GM21529 (cell line): ENCODE results near the gene A2ML1.
"Not testable (repeated sequence)": the region's sequence is repeated elsewhere in the genome, so short reads cannot be mapped to it uniquely, and the experiment has no call there.

Source experiments
- ATAC-seq: cut with Tn5 transposase; IDR thresholded peaks from one replicate; pipeline ENCODE4 v1.9.1; 2021; ENCODE audit not compliant: unreplicated experiment

A2ML1 gene

GRCh38 chr12:8822298-8822697 is at the start of gene A2ML1:
Gene A2ML1 (plus strand): TSS chr12:8822621. CDS start chr12:8822652, 31 bp downstream.
- ATAC-seq: no peak

- no peak for ATAC-seq
Measured at GRCh38 chr12:8773461-8773860, 49.0 kb upstream of the A2ML1 start.

- no peak for ATAC-seq
Measured at GRCh38 chr12:8779281-8779680, 43.1 kb upstream of the A2ML1 start.

- no peak for ATAC-seq
Measured at GRCh38 chr12:8779862-8780261, 42.6 kb upstream of the A2ML1 start.

DNA sequence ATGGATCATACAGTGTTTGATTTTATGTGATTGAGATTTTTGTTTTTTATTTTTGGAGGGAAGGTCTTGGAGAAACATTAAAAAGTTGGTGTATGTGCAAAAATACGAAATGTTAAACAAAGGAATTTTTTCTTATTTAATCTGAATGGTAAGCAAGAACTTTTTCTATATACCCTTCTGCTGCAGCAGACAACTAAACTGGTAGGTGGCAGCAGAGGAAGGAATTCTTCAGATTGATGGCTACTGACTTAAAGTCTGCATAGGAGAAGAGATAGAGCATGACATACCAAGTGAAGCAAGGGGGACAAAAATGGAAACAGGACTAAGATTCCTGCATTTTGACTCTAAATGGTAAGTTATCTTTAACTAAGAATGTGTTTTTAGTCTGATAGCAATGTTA is 42.0 kb upstream of the A2ML1 start:
- no peak for ATAC-seq

- no peak for ATAC-seq
Measured at GRCh38 chr12:8781381-8782127, 40.9 kb upstream of the A2ML1 start.

GRCh38 chr12:8784290-8784888 is 38.0 kb upstream of the A2ML1 start:
- no peak for ATAC-seq

- no peak for ATAC-seq
Measured at GRCh38 chr12:8785499-8785898, 36.9 kb upstream of the A2ML1 start.

DNA sequence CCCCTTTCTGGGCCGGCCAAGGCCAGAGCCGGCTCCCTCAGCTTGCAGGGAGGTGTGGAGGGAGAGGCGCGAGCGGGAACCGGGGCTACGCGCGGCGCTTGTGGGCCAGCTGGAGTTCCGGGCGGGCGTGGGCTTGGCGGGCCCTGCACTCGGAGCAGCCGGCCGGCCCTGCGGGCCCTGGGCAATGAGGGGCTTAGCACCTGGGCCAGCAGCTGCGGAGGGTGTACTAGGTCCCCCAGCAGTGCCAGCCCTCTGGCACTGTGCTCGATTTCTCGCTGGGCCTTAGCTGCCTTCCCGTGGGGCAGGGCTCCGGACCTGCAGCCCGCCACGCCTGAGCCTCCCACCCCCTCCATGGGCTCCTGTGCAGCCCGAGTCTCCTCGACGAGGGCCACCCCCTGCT is 35.2 kb upstream of the A2ML1 start:
- ATAC-seq: not testable (repeated sequence)

DNA sequence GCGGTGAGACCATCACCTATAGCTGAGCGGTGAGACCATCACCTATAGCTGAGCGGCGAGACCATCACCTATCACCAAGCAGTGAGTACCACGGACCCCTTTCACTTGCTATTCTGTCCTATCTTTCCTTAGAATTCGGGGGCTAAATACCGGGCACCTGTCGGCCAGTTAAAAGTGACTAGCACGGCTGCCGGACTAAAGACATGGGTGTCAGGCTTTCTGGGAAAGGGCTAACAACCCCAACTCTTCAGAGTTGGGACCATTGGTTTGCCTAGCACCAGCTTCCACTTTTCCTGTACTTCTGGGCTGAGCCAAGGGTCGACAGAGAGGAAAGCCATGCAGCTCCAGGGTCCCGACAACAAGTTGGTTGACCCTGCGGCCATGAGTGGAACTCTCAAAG is 33.7 kb upstream of the A2ML1 start:
- not testable (repeated sequence) for ATAC-seq

- not testable (repeated sequence) for ATAC-seq
Measured at GRCh38 chr12:8789341-8790013, 32.9 kb upstream of the A2ML1 start.

- not testable (repeated sequence) for ATAC-seq
Measured at GRCh38 chr12:8793226-8793625, 29.2 kb upstream of the A2ML1 start.

DNA sequence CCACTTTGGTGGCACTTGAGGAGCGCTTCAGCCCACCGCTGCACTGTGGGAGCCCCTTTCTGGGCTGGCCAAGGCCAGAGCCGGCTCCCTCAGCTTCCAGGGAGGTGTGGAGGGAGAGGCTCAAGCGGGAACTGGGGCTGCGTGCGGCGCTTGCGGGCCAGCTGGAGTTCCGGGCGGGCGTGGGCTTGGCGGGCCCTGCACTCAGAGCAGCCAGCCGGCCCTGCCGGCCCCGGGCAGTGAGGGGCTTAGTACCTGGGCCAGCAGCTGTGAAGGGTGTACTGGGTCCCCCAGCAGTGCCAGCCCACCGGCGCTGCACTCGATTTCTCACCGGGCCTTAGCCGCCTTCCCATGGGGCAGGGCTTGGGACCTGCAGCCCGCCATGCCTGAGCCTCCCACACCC is 27.8 kb upstream of the A2ML1 start:
- ATAC-seq: not testable (repeated sequence)

DNA sequence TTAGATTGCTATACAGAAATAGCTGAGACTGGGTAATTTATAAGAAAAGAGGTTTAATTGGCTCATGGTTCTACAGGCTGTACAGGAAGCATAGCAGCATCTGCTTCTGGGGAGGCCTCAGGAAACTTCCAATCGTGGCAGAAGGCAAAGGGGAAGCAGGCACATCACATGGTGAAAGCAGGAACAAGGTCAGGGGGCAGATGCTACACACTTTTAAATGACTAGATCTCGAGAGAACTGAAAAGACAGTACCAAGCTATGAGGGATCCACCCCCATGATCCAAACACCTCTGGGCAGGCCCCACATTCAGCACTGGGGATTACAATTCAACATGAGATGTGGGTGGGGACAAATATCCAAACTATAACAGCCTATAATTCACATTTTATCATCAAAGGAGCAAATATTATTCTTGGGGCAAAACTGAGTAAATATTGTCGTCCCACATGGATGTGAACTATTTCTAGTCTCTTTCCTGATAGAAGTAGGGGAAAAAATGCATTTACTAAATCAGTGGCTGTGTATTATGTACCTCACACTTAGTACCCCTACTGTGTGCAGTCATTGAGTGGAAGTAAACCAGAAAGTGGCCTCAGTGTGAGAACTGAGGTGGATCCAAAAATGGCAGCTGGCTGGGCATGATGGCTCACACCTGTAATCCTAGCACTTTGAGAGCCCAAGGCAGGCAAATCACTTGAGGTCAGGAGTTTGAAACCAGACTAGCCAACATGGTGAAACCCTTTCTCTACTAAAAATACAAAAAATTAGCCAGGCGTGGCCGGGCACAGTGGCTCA is 25.4 kb upstream of the A2ML1 start:
- ATAC-seq: no peak

GRCh38 chr12:8801213-8801612 is 21.2 kb upstream of the A2ML1 start:
- not testable (repeated sequence) for ATAC-seq

DNA sequence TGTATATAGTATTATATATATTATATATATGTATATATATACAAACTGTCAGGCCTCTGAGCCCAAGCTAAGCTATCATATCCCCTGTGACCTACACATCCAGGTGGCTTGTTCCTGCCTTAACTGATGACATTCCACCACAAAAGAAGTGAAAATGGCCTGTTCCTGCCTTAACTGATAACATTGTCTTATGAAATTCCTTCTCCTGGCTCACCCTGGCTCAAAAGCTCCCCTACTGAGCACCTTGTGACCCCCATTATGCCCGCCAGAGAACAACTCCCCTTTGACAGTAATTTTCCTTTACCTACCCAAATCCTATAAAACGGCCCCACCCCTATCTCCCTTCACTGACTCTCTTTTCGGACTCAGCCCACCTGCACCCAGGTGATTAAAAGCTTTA is 17.6 kb upstream of the A2ML1 start:
- ATAC-seq: not testable (repeated sequence)

GRCh38 chr12:8805487-8805886 is 16.9 kb upstream of the A2ML1 start:
- ATAC-seq: not testable (repeated sequence)

- ATAC-seq: not testable (repeated sequence)
Measured at GRCh38 chr12:8807084-8807483, 15.3 kb upstream of the A2ML1 start.

DNA sequence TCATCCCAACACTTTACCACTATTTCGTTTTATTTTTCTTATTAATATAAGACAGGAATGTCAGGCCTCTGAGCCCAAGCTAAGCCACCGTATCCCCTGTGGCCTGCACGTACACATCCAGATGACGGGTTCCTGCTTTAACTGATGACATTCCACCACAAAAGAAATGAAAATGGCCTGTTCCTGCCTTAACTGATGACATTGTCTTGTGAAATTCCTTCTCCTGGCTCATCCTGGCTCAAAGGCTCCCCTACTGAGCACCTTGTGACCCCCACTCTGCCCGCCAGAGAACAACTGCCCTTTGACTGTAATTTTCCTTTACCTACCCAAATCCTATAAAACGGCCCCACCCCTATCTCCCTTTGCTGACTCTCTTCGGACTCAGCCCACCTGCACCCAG is 12.3 kb upstream of the A2ML1 start:
- ATAC-seq: not testable (repeated sequence)

GRCh38 chr12:8813572-8814357 is 8.7 kb upstream of the A2ML1 start:
- no peak for ATAC-seq
